Measurements from ENCODE around the gene TRMU. TPM values are rescaled to one million over a fixed set of nuclear protein-coding genes. Genes with fewer than 3 reads are reported as not detected.

TRMU gene, protein sequence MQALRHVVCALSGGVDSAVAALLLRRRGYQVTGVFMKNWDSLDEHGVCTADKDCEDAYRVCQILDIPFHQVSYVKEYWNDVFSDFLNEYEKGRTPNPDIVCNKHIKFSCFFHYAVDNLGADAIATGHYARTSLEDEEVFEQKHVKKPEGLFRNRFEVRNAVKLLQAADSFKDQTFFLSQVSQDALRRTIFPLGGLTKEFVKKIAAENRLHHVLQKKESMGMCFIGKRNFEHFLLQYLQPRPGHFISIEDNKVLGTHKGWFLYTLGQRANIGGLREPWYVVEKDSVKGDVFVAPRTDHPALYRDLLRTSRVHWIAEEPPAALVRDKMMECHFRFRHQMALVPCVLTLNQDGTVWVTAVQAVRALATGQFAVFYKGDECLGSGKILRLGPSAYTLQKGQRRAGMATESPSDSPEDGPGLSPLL
- 10 to 100 TPM; 79.7 to 84.5 TPM for total RNA-seq
- 53.2 TPM for polyA plus RNA-seq (2013, experiment 1 of 2)
- polyA plus RNA-seq (2013, experiment 2 of 2) = 44.8 TPM
- long read RNA-seq, experiment 1, transcript TRMU-201 (11 exons, 1,940 nt) = major isoform, 5 of 12 reads
- long read RNA-seq, experiment 1, partial matches to known transcripts = 1 of 12 reads
- long read RNA-seq, experiment 1, other reads (novel, unspliced or antisense) = 3 of 12 reads
- long read RNA-seq, experiment 2, transcript TRMU-204 (10 exons, 1,793 nt) = minor isoform, 5 of 79 reads
- long read RNA-seq, experiment 2, transcript TRMU-201 (11 exons, 1,940 nt) = minor isoform, 7 of 79 reads
- long read RNA-seq, experiment 2, transcript TRMU-203 (10 exons, 1,830 nt) = major isoform, 9 of 79 reads
- long read RNA-seq, experiment 2, partial matches to known transcripts = 15 of 79 reads
- long read RNA-seq, experiment 2, other reads (novel, unspliced or antisense) = 32 of 79 reads
- long read RNA-seq, experiment 3, transcript TRMU-201 (11 exons, 1,940 nt) = major isoform, 75 of 220 reads
- long read RNA-seq, experiment 3, transcript TRMU-203 (10 exons, 1,830 nt) = minor isoform, 12 of 220 reads
- long read RNA-seq, experiment 3, transcript TRMU-204 (10 exons, 1,793 nt) = minor isoform, 9 of 220 reads
- long read RNA-seq, experiment 3, transcript TRMU-207 (11 exons, 1,882 nt) = minor isoform, 10 of 220 reads
- long read RNA-seq, experiment 3, partial matches to known transcripts = 26 of 220 reads
- long read RNA-seq, experiment 3, other reads (novel, unspliced or antisense) = 74 of 220 reads
- long read RNA-seq, experiment 4, transcript TRMU-203 (10 exons, 1,830 nt) = minor isoform, 15 of 85 reads
- long read RNA-seq, experiment 4, transcript TRMU-204 (10 exons, 1,793 nt) = major isoform, 16 of 85 reads
- long read RNA-seq, experiment 4, transcript TRMU-205 (10 exons, 1,775 nt) = minor isoform, 13 of 85 reads
- long read RNA-seq, experiment 4, transcript TRMU-201 (11 exons, 1,940 nt) = minor isoform, 5 of 85 reads
- long read RNA-seq, experiment 4, partial matches to known transcripts = 6 of 85 reads
- long read RNA-seq, experiment 4, other reads (novel, unspliced or antisense) = 22 of 85 reads

DNA sequence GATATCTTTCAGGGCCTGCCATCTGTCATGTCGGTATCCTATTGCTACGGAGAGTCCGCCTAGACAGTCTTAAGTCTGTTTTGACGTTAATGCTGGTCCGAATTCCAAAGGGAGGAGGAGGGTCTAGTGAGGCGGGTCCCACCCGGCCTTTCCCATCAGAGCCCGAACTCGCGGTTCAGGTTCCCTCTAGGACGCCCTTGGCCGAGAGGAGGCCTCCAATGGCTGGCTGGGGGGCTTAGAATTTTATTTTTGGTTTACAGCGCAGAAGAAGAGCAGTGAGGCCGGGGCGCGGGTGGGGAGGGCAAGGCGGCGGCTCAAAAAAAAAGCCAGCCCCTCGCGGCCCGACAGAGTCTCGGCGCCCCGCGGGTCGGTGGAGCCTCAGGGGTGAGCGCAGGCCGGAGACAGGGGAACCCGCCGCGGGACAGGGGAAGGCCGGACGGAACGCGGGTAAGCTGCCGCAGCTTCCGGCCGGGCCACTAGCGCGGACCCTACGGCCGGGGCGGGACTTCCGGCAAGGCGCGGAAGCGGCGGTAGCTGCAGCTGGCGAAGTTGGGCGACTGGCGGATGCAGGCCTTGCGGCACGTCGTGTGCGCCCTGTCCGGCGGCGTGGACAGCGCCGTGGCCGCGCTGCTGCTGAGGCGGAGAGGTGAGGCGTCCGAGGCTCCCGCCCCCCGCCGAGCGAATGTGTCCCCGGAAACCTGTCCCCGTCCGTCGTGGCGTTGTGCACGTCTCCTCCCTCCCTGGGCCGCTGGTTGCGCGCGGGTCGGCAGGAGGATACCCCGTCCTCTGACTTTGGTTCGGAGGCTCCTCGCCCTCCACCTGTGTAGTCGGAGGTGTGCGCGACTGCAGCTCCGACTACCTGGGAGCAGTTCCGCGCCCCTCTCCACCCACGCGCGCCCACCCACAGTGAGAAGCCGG, at the start of gene TRMU:
TSS of gene TRMU (plus strand) at position 514 of the 918 bp plus-strand sequence. CDS start at position 565, 51 bp downstream.
- peaks cover 34% of the 10 kb centered on the region for H3K36me3 Mint-ChIP-seq (ENCODE audit: low read depth)
- Histone ChIP-seq H3K9ac (ENCODE audit: extremely low read depth, low read length, poor library complexity, severe bottlenecking) (peak within 1 kb of the TSS; percentile 85), H3K27ac (ENCODE audit: low read depth, low read length) (peak within 1 kb of the TSS; percentile 77), H3K9me3 (ENCODE audit: control insufficient read depth, low read length) (no peaks in the 10 kb centered on the region), H3K36me3 (ENCODE audit: control insufficient read depth, insufficient read depth, low read length) (peaks cover 54% of the 10 kb centered on the region), H3K4me3 (ENCODE audit: low read length) (peak within 1 kb of the TSS; percentile 81), H3K4me1 (ENCODE audit: control insufficient read depth, insufficient read depth, low read length) (peaks cover 5% of the 10 kb centered on the region), H3K27me3 (ENCODE audit: control insufficient read depth, insufficient read depth, low read length, poor library complexity, severe bottlenecking) (no peaks in the 10 kb centered on the region)
- H3K9me3 Mint-ChIP-seq = no peaks in the 10 kb centered on the region
- no peaks in the 10 kb centered on the region for H3K27me3 Mint-ChIP-seq (ENCODE audit: insufficient read depth)
- TF ChIP-seq, protein P1, sequence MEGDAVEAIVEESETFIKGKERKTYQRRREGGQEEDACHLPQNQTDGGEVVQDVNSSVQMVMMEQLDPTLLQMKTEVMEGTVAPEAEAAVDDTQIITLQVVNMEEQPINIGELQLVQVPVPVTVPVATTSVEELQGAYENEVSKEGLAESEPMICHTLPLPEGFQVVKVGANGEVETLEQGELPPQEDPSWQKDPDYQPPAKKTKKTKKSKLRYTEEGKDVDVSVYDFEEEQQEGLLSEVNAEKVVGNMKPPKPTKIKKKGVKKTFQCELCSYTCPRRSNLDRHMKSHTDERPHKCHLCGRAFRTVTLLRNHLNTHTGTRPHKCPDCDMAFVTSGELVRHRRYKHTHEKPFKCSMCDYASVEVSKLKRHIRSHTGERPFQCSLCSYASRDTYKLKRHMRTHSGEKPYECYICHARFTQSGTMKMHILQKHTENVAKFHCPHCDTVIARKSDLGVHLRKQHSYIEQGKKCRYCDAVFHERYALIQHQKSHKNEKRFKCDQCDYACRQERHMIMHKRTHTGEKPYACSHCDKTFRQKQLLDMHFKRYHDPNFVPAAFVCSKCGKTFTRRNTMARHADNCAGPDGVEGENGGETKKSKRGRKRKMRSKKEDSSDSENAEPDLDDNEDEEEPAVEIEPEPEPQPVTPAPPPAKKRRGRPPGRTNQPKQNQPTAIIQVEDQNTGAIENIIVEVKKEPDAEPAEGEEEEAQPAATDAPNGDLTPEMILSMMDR (conservative IDR thresholded peaks at IDR 0.05) = no peak
- H3K4me1 Mint-ChIP-seq = peaks cover 41% of the 10 kb centered on the region
- peak; percentile 92 for DNase-seq
- H3K27ac Mint-ChIP-seq = peak within 1 kb of the TSS; percentile 98
- H3K4me3 Mint-ChIP-seq = peak within 1 kb of the TSS; percentile 94
- WGBS, 2 experiments (ENCODE audit: insufficient coverage in 1 of 2, insufficient read length in 1 of 2) = 1 to 2% methylated on average over 28 to 88 of the region's 93 CpGs

DNA sequence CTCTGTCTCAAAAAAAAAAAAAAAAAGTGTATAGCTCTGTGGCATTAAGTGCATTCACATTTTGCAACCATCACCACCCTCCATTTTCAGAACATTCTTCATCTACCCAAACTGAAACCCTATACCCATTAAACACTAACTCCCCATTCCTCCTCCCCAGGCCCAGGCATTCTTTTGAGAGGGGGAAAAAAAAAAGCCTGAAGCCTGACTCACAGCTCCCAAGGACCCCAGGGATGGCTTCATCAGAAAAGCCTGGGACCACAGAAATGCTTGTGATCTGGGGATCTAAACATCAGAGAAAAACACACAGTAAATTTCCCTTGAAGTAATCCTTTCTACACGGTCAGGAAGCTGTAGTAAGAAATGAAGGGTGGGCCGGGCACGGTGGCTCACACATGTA, 49.5 kb upstream of the TRMU start:
- Mint-ChIP-seq H3K4me3 (no peak overlapping the region), H3K4me1 (no peaks in the 10 kb centered on the region), H3K27ac (no peak overlapping the region), H3K36me3 (ENCODE audit: low read depth) (peaks cover 58% of the 10 kb centered on the region), H3K27me3 (ENCODE audit: insufficient read depth) (no peaks in the 10 kb centered on the region), H3K9me3 (no peaks in the 10 kb centered on the region)
- no peak overlapping the region for H3K4me3 ChIP-seq (ENCODE audit: low read length)
- H3K9ac ChIP-seq (ENCODE audit: extremely low read depth, low read length, poor library complexity, severe bottlenecking) = no peak overlapping the region
- TF ChIP-seq, protein P1 (conservative IDR thresholded peaks at IDR 0.05) = no peak
- no peak for DNase-seq
- H3K36me3 ChIP-seq (ENCODE audit: control insufficient read depth, insufficient read depth, low read length) = peaks cover 40% of the 10 kb centered on the region
- H3K9me3 ChIP-seq (ENCODE audit: control insufficient read depth, low read length) = no peaks in the 10 kb centered on the region
- H3K27me3 ChIP-seq (ENCODE audit: control insufficient read depth, insufficient read depth, low read length, poor library complexity, severe bottlenecking) = no peaks in the 10 kb centered on the region
- no peaks in the 10 kb centered on the region for H3K4me1 ChIP-seq (ENCODE audit: control insufficient read depth, insufficient read depth, low read length)
- H3K27ac ChIP-seq (ENCODE audit: low read depth, low read length) = no peak overlapping the region
- WGBS, 2 experiments (ENCODE audit: insufficient coverage in 1 of 2, insufficient read length in 1 of 2) = 89 to 100% methylated on average over 2 to 3 of the region's 3 CpGs
